HCT116 (cell line): ENCODE results near the gene IRGC. TPM values are rescaled to one million over a fixed set of nuclear protein-coding genes. Genes with fewer than 3 reads are reported as not detected.
"Not testable (repeated sequence)": the region's sequence is repeated elsewhere in the genome, so short reads cannot be mapped to it uniquely, and the experiment has no call there.

Experiments used
- ATAC-seq: fragments of 200-7000 bp; cut with Tn5 transposase; 2 replicates; pipeline ENCODE4 v1.9.1; 2020; ENCODE audit warnings: mild to moderate bottlenecking, moderate library complexity
- BruUV-seq: library from RNA; stranded (reverse); fragments of 400-500 nt; replicated peaks from 2 replicates; lab custom pipeline; 2021; lab: Mats Ljungman, UMichigan
- CTCF ChIA-PET: fragments of 300-600 bp; sonication (Branson Sonifier 250); formaldehyde crosslinking; loops from one replicate; lab custom pipeline; 2021; ENCODE audit warnings: antibody characterized with exemption; lab: Charles Lee
- POLR2A ChIA-PET: fragments of 300-600, 350-600 bp; sonication (Branson Sonifier 250); formaldehyde crosslinking; loops from one replicate; lab custom pipeline; 2021; ENCODE audit warnings: antibody characterized with exemption; lab: Charles Lee
- RAD21 ChIA-PET, 2 experiments: fragments of 300-600 bp; sonication (Branson Sonifier 250); formaldehyde crosslinking; loops; one replicate each; lab custom pipeline; 2023; ENCODE audit warnings: low total read pairs in 2 of 2; ENCODE audit not compliant: uncharacterized antibody in 2 of 2, unreplicated experiment in 2 of 2, low non-redundant PET in 1 of 2; lab: Charles Lee
- DNase-seq: peaks from one replicate; pipeline ENCODE4 v3.0.0-alpha.2; 2010; ENCODE audit warnings: low read depth, low spot score
- H2AFZ ChIP-seq: fragments of 200-600 bp; shearing (Covaris generic), sonication (generic); 2 replicates; pipeline ENCODE4 v1.6.1; 2017; ENCODE audit warnings: low read depth, mixed run types, mixed read lengths, antibody characterized with exemption, low read length; ENCODE audit not compliant: poor library complexity, severe bottlenecking
- H3K27ac ChIP-seq: 2 replicates; pipeline ENCODE4 v1.5.1; 2012; ENCODE audit warnings: low read depth, low read length
- H3K27me3 ChIP-seq: fragments of 200-600 bp; sonication (generic); 2 replicates; pipeline ENCODE4 v1.6.1; 2016; ENCODE audit warnings: mixed run types, low read length, mixed read lengths; ENCODE audit not compliant: insufficient read depth
- H3K36me3 ChIP-seq, 2 experiments: fragments of 200-500 bp in 1 of 2; fragments of 200-600 bp in 1 of 2; sonication (Bioruptor generic) in 1 of 2; sonication (generic) in 1 of 2; 2 replicates each; pipeline versions ENCODE4 v1.5.1 to v1.6.1; 2014 to 2016; ENCODE audit warnings: low read length in 2 of 2, inconsistent platforms in 1 of 2, mixed read lengths in 1 of 2, mixed run types in 1 of 2; ENCODE audit not compliant: insufficient read depth in 2 of 2, control insufficient read depth in 1 of 2
- H3K4me1 ChIP-seq, 2 experiments: fragments of 200-600 bp in 1 of 2; sonication (generic) in 1 of 2; 2 replicates each; pipeline versions ENCODE4 v1.5.1 to v1.6.1; 2012 to 2017; ENCODE audit warnings: low read length in 2 of 2, inconsistent platforms in 1 of 2, mild to moderate bottlenecking in 1 of 2, mixed read lengths in 1 of 2, mixed run types in 1 of 2, moderate library complexity in 1 of 2; ENCODE audit not compliant: insufficient read depth in 2 of 2, control insufficient read depth in 1 of 2
- H3K4me2 ChIP-seq: fragments of 200-600 bp; sonication (generic); 2 replicates; pipeline ENCODE4 v1.6.1; 2017; ENCODE audit warnings: mixed run types, low read length, mixed read lengths
- H3K4me3 ChIP-seq, 2 experiments: fragments of 200-600 bp in 1 of 2; sonication (generic) in 1 of 2; replicated peaks in 1 of 2; 2 replicates each; pipeline ENCODE4 v1.5.1; 2011 to 2016; ENCODE audit warnings: low read length in 2 of 2, control low read depth in 1 of 2, low read depth in 1 of 2, mild to moderate bottlenecking in 1 of 2, mixed read lengths in 1 of 2, mixed run types in 1 of 2
- H3K79me2 ChIP-seq: fragments of 200-600 bp; sonication (generic); 2 replicates; pipeline ENCODE4 v1.6.1; 2017; ENCODE audit warnings: mild to moderate bottlenecking, mixed run types, low read length, moderate library complexity, mixed read lengths; ENCODE audit not compliant: insufficient read depth
- H3K9ac ChIP-seq: fragments of 200-600 bp; sonication (generic); 2 replicates; pipeline ENCODE4 v1.6.1; 2016; ENCODE audit warnings: low read length, mixed read lengths
- H3K9me2 ChIP-seq: fragments of 200-600 bp; sonication (generic), shearing (Covaris generic); 2 replicates; pipeline ENCODE4 v1.6.1; 2017; ENCODE audit warnings: mixed run types, mild to moderate bottlenecking, moderate library complexity; ENCODE audit not compliant: insufficient read depth
- H3K9me3 ChIP-seq, 2 experiments: fragments of 200-500 bp in 1 of 2; fragments of 200-600 bp in 1 of 2; sonication (Bioruptor generic) in 1 of 2; sonication (generic) in 1 of 2; 2 replicates each; pipeline ENCODE4 v1.6.1; 2014 to 2017; ENCODE audit warnings: low read length in 2 of 2, mixed read lengths in 2 of 2, inconsistent platforms in 1 of 2, low read depth in 1 of 2, mild to moderate bottlenecking in 1 of 2, mixed run types in 1 of 2, moderate library complexity in 1 of 2; ENCODE audit not compliant: control insufficient read depth in 1 of 2, insufficient read depth in 1 of 2
- H4K20me1 ChIP-seq: fragments of 200-600 bp; sonication (generic), shearing (Covaris generic); 2 replicates; pipeline ENCODE4 v1.6.1; 2017; ENCODE audit warnings: mixed run types, mild to moderate bottlenecking, moderate library complexity; ENCODE audit not compliant: insufficient read depth
- ATF3 ChIP-seq: IDR thresholded peaks from 2 replicates; pipeline ENCODE4 v1.6.1; 2012
- CEBPB ChIP-seq: IDR thresholded peaks from 2 replicates; pipeline ENCODE4 v1.6.1; 2012; ENCODE audit warnings: low read depth
- CTCF ChIP-seq, 3 experiments: fragments of 200-600 bp in 1 of 3; sonication (generic) in 1 of 3; IDR thresholded peaks in 2 of 3; conservative IDR thresholded peaks in 1 of 3; 2 replicates each; pipeline ENCODE4 v1.5.1; 2012 to 2017; ENCODE audit warnings: low read depth in 2 of 3, low read length in 2 of 3, antibody characterized with exemption in 1 of 3, borderline replicate concordance in 1 of 3, control low read depth in 1 of 3, mild to moderate bottlenecking in 1 of 3, mixed read lengths in 1 of 3, mixed run types in 1 of 3, moderate library complexity in 1 of 3; ENCODE audit not compliant: insufficient read depth in 1 of 3
- EGR1 ChIP-seq: IDR thresholded peaks from 2 replicates; pipeline ENCODE4 v1.6.1; 2012; ENCODE audit warnings: low read depth
- ELF1 ChIP-seq: IDR thresholded peaks from 2 replicates; pipeline ENCODE4 v1.6.1; 2012; ENCODE audit warnings: low read depth, borderline replicate concordance
- EZH2phosphoT487 ChIP-seq: fragments of 200-600 bp; IDR thresholded peaks from 2 replicates; pipeline ENCODE4 v1.6.1; 2018; ENCODE audit warnings: antibody characterized with exemption, borderline replicate concordance
- FOSL1 ChIP-seq: IDR thresholded peaks from 2 replicates; pipeline ENCODE4 v1.6.1; 2012; ENCODE audit warnings: low read depth
- JUND ChIP-seq: IDR thresholded peaks from 2 replicates; pipeline ENCODE4 v1.6.1; 2012
- POLR2A ChIP-seq: IDR thresholded peaks from 2 replicates; pipeline ENCODE4 v1.7.0; 2011; ENCODE audit warnings: borderline replicate concordance; ENCODE audit not compliant: insufficient read depth, insufficient read length; ENCODE audit errors: extremely low read depth
- SIN3A ChIP-seq: IDR thresholded peaks from 2 replicates; pipeline ENCODE4 v1.6.1; 2012; ENCODE audit warnings: low read depth
- ZBTB33 ChIP-seq: IDR thresholded peaks from 2 replicates; pipeline ENCODE4 v1.6.1; 2011; ENCODE audit warnings: mild to moderate bottlenecking, low read length, moderate library complexity; ENCODE audit not compliant: insufficient replicate concordance; ENCODE audit errors: extremely low read depth
- intact Hi-C: fragments of 100-400 bp; cut with micrococcal nuclease; formaldehyde crosslinking; loops from 2 replicates; pipeline ENCODE4 v1.10.0; 2022
- total RNA-seq: library from RNA; stranded (reverse); gene quantifications from one replicate; pipeline ENCODE4 v1.2.1, GENCODE V29; 2021; ENCODE audit not compliant: unreplicated experiment

The IRGC gene
- total RNA-seq, 1 experiment from 2014 or later = not detected

- H4K20me1 ChIP-seq, H3K9me3 ChIP-seq, H3K9me2 ChIP-seq, H3K79me2 ChIP-seq, H3K27me3 ChIP-seq, H2AFZ ChIP-seq, DNase-seq: not testable (repeated sequence)
- peak overlapping the region; percentile 98 for H3K27ac ChIP-seq
- peak overlapping the region in 1 of 2 experiments; percentile 12; a peak in 2 of 4 replicates for H3K4me3 ChIP-seq
- ChIA-PET POLR2A (interaction anchor here (0.8 to 5.4 kb wide), 8 partner anchors 9 to 880 kb away, joined by 3 to 60 read pairs (median 4); partner anchors contain the start of genes ETHE1 and SMG9), CTCF (interaction anchor here (1.0 to 4.5 kb wide), 8 partner anchors 8 to 96 kb away, joined by 3 to 46 read pairs (median 12); partner anchors contain the start of genes PLAUR and SMG9), RAD21 (interaction anchor here (0.5 to 2.1 kb wide), 5 partner anchors 10 to 19 kb away, joined by 3 to 7 read pairs (median 4); partner anchors contain the start of gene SMG9 (in 1 of the 2))
- TSS peak; percentile 84 for BruUV-seq
- H3K4me1 ChIP-seq = peaks cover 72 to 90% of the 10 kb centered on the region in 2 experiments
- 0 out of 6 replicates have a peak, but pooled peaks of 1 of the 3 experiments have one; percentile 4 for TF ChIP-seq CTCF (IDR thresholded peaks at IDR 0.05 in 2 of 3, conservative IDR thresholded peaks at IDR 0.05 in 1 of 3; ENCODE audit: borderline replicate concordance in 1 of 3, insufficient read depth in 1 of 3, low read depth in 2 of 3, low read length in 2 of 3)
- intact Hi-C loops = loop anchor here (1.0 kb wide), 1 partner anchor 8 kb away; no protein-coding TSS in a partner anchor
- ATAC-seq = peak; percentile 46
- peak overlapping the region; percentile 74 for H3K4me2 ChIP-seq
- peaks cover 12 to 32% of the 10 kb centered on the region in 2 experiments; a peak in 3 of 4 replicates for H3K36me3 ChIP-seq
- H3K9ac ChIP-seq = peak overlapping the region; percentile 80
Observed at GRCh38 chr19:43764684-43765083, 48.8 kb downstream of the IRGC start.

- ATAC-seq (peak; percentile 80), DNase-seq (peak; percentile 93)
- Histone ChIP-seq H3K27me3 (no peaks in the 10 kb centered on the region), H3K9me3 (no peaks in the 10 kb centered on the region), H3K79me2 (no peaks in the 10 kb centered on the region; the same call in 1 of the 2 replicates), H3K36me3 (peaks cover 16 to 35% of the 10 kb centered on the region in 2 experiments), H3K4me2 (peak overlapping the region; percentile 74), H3K4me3 (peak overlapping the region in 1 of 2 experiments; percentile 12; a peak in 2 of 4 replicates), H3K4me1 (peaks cover 67 to 84% of the 10 kb centered on the region in 2 experiments), H3K9ac (peak overlapping the region; percentile 80), H3K27ac (peak overlapping the region; percentile 98), H3K9me2 (no peaks in the 10 kb centered on the region), H4K20me1 (no peaks in the 10 kb centered on the region), H2AFZ (no peak overlapping the region)
- RAD21 ChIA-PET = interaction anchor here (0.5 to 2.1 kb wide), 7 partner anchors 11 to 20 kb away, joined by 3 to 7 read pairs (median 4); partner anchors contain the start of gene SMG9 (in 1 of the 2)
- CTCF ChIA-PET = interaction anchor here (1.0 to 4.5 kb wide), 8 partner anchors 9 to 97 kb away, joined by 3 to 46 read pairs (median 12); partner anchors contain the start of genes PLAUR and SMG9
- TSS peak; percentile 90 for BruUV-seq
- intact Hi-C loops = loop anchor here (1.0 kb wide), 1 partner anchor 9 kb away; no protein-coding TSS in a partner anchor
- POLR2A ChIA-PET = interaction anchor here (0.8 to 5.4 kb wide), 8 partner anchors 10 to 880 kb away, joined by 3 to 60 read pairs (median 4); partner anchors contain the start of genes ETHE1 and SMG9
- TF ChIP-seq ATF3 (no peak), POLR2A (no peak), CEBPB (no peak), ZBTB33 (peak; percentile 60), SIN3A (peak; percentile 57; the same call in 1 of the 2 replicates), ELF1 (no peak; the same call in 1 of the 2 replicates), EGR1 (peak; percentile 76), FOSL1 (peak; percentile 93), JUND (peak; percentile 97), EZH2phosphoT487 (no peak)
Observed at GRCh38 chr19:43765109-43765876, 49.4 kb downstream of the IRGC start.
